ENCODE results near the gene SSH2. TPM values are rescaled to one million over a fixed set of nuclear protein-coding genes. Genes with fewer than 3 reads are reported as not detected.

Gene SSH2
- total RNA-seq, 1 experiment from 2014 or later: 14.6 TPM

DNA sequence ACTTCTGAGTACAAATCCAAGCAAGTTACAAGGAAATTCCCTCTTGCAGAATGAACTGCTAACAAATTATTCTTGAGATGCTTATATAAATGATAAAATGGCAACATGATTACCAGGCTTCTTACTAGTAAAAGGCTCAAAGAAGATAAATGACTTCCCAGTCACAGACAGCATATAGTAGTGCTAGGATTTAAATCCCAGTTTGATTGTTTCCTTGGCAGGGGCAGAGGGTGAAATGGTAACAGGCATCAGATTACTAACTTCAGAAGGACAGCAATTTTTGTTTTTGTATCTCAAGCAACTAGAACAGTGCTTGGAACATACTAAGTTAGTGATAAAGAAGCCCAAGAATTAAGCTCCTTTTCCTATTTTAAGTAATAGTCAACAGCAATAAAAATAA lies 102.8 kb downstream of the SSH2 start:
- H3K27ac Mint-ChIP-seq: no peak overlapping the region

More for the DNA sequence above, 102.8 kb downstream of the SSH2 start:
- Histone ChIP-seq H3K23ac (ENCODE audit: insufficient read length, low read depth, low read length) (no peak overlapping the region), H2AFZ (ENCODE audit: low read length) (no peak overlapping the region), H4K20me1 (ENCODE audit: control insufficient read depth, insufficient read depth, insufficient read length) (no peaks in the 10 kb centered on the region), H3K4me2 (ENCODE audit: insufficient read depth, insufficient read length, low read length) (no peak overlapping the region), H3K79me1 (ENCODE audit: insufficient read depth, low read depth, low read length, poor library complexity, severe bottlenecking) (no peaks in the 10 kb centered on the region), H4K5ac (ENCODE audit: insufficient read length, low read depth, low read length) (no peak overlapping the region), H4K91ac (ENCODE audit: insufficient read length, low read depth, low read length) (no peak overlapping the region), H3K4ac (ENCODE audit: low read depth, low read length) (no peak overlapping the region), H3K23me2 (ENCODE audit: insufficient read length, low read depth, low read length, poor library complexity, severe bottlenecking) (no peaks in the 10 kb centered on the region), H3K9ac (ENCODE audit: extremely low read depth, insufficient read length, low read length) (no peak overlapping the region), H3K27ac (ENCODE audit: insufficient read length, low read depth, low read length) (no peak overlapping the region), H2BK120ac (ENCODE audit: low read depth, low read length, poor library complexity, severe bottlenecking) (no peak overlapping the region), H2BK15ac (ENCODE audit: low read depth, low read length) (no peak overlapping the region), H2BK12ac (ENCODE audit: insufficient read length, low read depth, low read length) (no peak overlapping the region), H3K27me3 (ENCODE audit: insufficient read depth, low read length) (no peaks in the 10 kb centered on the region), H3T11ph (ENCODE audit: low read length) (no peak overlapping the region), H3K14ac (ENCODE audit: insufficient read depth, low read length) (no peak overlapping the region), H4K8ac (replicated peaks; ENCODE audit: insufficient read length, low read depth, low read length) (no peak overlapping the region), H3K56ac (ENCODE audit: insufficient read length, low read depth, low read length) (no peak overlapping the region), H2BK20ac (ENCODE audit: low read depth, low read length, poor library complexity, severe bottlenecking) (no peak overlapping the region), H3K18ac (ENCODE audit: insufficient read length, low read depth, low read length) (no peak overlapping the region), H2BK5ac (ENCODE audit: insufficient read length, low read length) (no peak overlapping the region), H2AK5ac (ENCODE audit: insufficient read length, low read length) (no peak overlapping the region), H3K9me3 (ENCODE audit: control insufficient read depth, low read depth, low read length) (no peaks in the 10 kb centered on the region), H3K4me1 (ENCODE audit: insufficient read depth, low read length) (no peaks in the 10 kb centered on the region), H3K79me2 (ENCODE audit: insufficient read depth, low read length) (no peaks in the 10 kb centered on the region)
- H3K9me3 Mint-ChIP-seq: no peaks in the 10 kb centered on the region
- peaks cover 13 to 20% of the 10 kb centered on the region in 2 experiments for H3K4me1 Mint-ChIP-seq
- TF ChIP-seq, protein P1, sequence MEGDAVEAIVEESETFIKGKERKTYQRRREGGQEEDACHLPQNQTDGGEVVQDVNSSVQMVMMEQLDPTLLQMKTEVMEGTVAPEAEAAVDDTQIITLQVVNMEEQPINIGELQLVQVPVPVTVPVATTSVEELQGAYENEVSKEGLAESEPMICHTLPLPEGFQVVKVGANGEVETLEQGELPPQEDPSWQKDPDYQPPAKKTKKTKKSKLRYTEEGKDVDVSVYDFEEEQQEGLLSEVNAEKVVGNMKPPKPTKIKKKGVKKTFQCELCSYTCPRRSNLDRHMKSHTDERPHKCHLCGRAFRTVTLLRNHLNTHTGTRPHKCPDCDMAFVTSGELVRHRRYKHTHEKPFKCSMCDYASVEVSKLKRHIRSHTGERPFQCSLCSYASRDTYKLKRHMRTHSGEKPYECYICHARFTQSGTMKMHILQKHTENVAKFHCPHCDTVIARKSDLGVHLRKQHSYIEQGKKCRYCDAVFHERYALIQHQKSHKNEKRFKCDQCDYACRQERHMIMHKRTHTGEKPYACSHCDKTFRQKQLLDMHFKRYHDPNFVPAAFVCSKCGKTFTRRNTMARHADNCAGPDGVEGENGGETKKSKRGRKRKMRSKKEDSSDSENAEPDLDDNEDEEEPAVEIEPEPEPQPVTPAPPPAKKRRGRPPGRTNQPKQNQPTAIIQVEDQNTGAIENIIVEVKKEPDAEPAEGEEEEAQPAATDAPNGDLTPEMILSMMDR (conservative IDR thresholded peaks at IDR 0.05): no peak
- no peak overlapping the region for H3K4me3 Mint-ChIP-seq
- DNase-seq: no peak
- no peaks in the 10 kb centered on the region for H3K27me3 Mint-ChIP-seq (ENCODE audit: low read depth)
- H3K36me3 Mint-ChIP-seq (ENCODE audit: insufficient read depth in 1 of 3, low read depth in 3 of 3): no peaks in the 10 kb centered on the region

All from H9 (cell line).